HG02588 (cell line): ENCODE results near the gene LMAN2.

Experiments
- ATAC-seq: cut with Tn5 transposase; IDR thresholded peaks from one replicate; pipeline ENCODE4 v1.9.1; 2021; ENCODE audit warnings: mild to moderate bottlenecking, moderate library complexity; ENCODE audit not compliant: unreplicated experiment

Gene LMAN2

GRCh38 chr5:177291735-177292134 is 59.7 kb downstream of the LMAN2 start:
- ATAC-seq: no peak

- no peak for ATAC-seq
These were observed 60.5 kb downstream of the LMAN2 start for GRCh38 chr5:177290816-177291596.

- no peak for ATAC-seq
These were observed 63.3 kb downstream of the LMAN2 start for GRCh38 chr5:177288191-177288590.
